ENCODE data around the gene UNC13C.

Gene UNC13C

GRCh38 chr15:54619180-54619579 lies 640.9 kb downstream of the UNC13C start:
- DNase-seq (ENCODE audit: extremely low read depth in 1 of 2, low read depth in 1 of 2), result no peak

- no peak for DNase-seq (ENCODE audit: extremely low read depth in 1 of 2, low read depth in 1 of 2)
Measured at GRCh38 chr15:54620916-54621315, 642.7 kb downstream of the UNC13C start.

- DNase-seq (ENCODE audit: extremely low read depth in 1 of 2, low read depth in 1 of 2), result no peak
Measured at GRCh38 chr15:54636147-54636546, 657.9 kb downstream of the UNC13C start.

GRCh38 chr15:54638666-54639065 lies 660.4 kb downstream of the UNC13C start:
- no peak for DNase-seq (ENCODE audit: extremely low read depth in 1 of 2, low read depth in 1 of 2)

GRCh38 chr15:54640873-54641272 lies 662.6 kb downstream of the UNC13C start:
- DNase-seq (ENCODE audit: extremely low read depth in 1 of 2, low read depth in 1 of 2), result no peak

GRCh38 chr15:54644796-54645195 lies 666.6 kb downstream of the UNC13C start:
- no peak for DNase-seq (ENCODE audit: extremely low read depth in 1 of 2, low read depth in 1 of 2)

GRCh38 chr15:54659646-54660045 lies 681.4 kb downstream of the UNC13C start:
- no peak for DNase-seq (ENCODE audit: extremely low read depth in 1 of 2, low read depth in 1 of 2)

GRCh38 chr15:54660356-54660755 lies 682.1 kb downstream of the UNC13C start:
- DNase-seq (ENCODE audit: extremely low read depth in 1 of 2, low read depth in 1 of 2), result no peak

GRCh38 chr15:54675241-54675640 lies 697.0 kb downstream of the UNC13C start:
- DNase-seq (ENCODE audit: extremely low read depth in 1 of 2, low read depth in 1 of 2), result no peak

- no peak for DNase-seq (ENCODE audit: extremely low read depth in 1 of 2, low read depth in 1 of 2)
Measured at GRCh38 chr15:54681584-54681983, 703.3 kb downstream of the UNC13C start.
